Ovary (tissue), 3 donors: ENCODE data around the gene ANGPTL4.

ENCODE experiments used
- EP300 ChIP-seq: sonication (generic); formaldehyde crosslinking; IDR thresholded peaks from one replicate; pipeline ENCODE4 v1.6.1; 2017; ENCODE audit warnings: antibody characterized with exemption
- TF ChIP-seq, protein P1 (sequence below), 3 donors: fragments of 450-650 bp in 2 of 3; fragments of 200-600 bp in 1 of 3; IDR thresholded peaks; one replicate each; pipeline versions ENCODE4 v1.5.1 to v1.8.0; 2016 to 2022; ENCODE audit warnings: antibody characterized with exemption in 3 of 3, mild to moderate bottlenecking in 1 of 3
- donor health status: DM: no; HTN: no; CAD: no.

DNA sequence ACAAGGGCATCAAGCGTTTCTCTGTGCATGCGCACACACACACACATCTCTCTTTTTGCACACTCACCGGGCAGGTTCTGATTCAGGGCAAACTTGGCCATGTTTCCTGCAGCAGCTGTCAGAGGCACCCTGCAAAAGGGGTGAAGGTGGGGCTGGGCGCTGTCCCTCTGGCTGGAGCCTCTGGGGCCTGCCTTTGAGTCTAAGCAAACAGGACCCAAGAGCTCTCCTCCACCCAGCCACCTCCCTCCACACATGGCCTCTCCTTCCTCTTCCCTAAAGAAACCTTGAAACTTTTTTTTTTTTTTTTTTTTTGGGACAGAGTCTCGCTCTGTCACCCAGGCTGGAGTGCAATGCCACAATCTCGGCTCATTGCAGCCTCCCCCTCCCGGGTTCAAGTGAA, 26.2 kb upstream of the ANGPTL4 start:
- TF ChIP-seq, protein P1, sequence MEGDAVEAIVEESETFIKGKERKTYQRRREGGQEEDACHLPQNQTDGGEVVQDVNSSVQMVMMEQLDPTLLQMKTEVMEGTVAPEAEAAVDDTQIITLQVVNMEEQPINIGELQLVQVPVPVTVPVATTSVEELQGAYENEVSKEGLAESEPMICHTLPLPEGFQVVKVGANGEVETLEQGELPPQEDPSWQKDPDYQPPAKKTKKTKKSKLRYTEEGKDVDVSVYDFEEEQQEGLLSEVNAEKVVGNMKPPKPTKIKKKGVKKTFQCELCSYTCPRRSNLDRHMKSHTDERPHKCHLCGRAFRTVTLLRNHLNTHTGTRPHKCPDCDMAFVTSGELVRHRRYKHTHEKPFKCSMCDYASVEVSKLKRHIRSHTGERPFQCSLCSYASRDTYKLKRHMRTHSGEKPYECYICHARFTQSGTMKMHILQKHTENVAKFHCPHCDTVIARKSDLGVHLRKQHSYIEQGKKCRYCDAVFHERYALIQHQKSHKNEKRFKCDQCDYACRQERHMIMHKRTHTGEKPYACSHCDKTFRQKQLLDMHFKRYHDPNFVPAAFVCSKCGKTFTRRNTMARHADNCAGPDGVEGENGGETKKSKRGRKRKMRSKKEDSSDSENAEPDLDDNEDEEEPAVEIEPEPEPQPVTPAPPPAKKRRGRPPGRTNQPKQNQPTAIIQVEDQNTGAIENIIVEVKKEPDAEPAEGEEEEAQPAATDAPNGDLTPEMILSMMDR (IDR thresholded peaks at IDR 0.05) = no peak
- TF ChIP-seq EP300 = no peak
